Activated gamma-delta T cell (primary cell): ENCODE results near the gene CLSTN1.
"Not testable (repeated sequence)": the region's sequence is repeated elsewhere in the genome, so short reads cannot be mapped to it uniquely, and the experiment has no call there.

ENCODE experiments used
- DNase-seq: peaks from one replicate; lab custom pipeline; 2025; lab: John Stamatoyannopoulos, UW

CLSTN1 gene

DNA sequence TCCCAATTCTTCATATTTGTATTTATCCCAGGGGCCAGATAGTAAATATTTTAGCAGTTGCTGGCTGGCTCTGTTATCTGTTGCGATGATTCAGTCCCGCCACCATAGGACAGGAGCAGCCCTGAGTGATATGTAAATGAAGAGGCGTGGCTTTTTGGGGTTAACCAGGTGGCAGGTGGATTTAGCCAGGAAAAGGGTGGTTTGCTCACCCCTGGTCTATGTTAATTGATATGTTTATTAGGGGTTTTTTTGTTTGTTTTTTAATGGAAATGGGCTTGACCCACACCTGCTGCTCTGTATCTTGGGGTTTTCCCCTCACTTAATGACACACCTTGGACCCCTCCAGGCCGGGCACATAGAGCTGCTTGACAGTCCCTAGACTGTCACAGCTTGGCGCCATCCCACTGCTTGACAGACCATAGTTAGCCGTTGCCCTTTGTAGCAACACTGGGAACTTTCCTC, 109.5 kb downstream of the CLSTN1 start:
- DNase-seq = no peak

- DNase-seq = not testable (repeated sequence)
Measured at GRCh38 chr1:9712767-9713166, 111.0 kb downstream of the CLSTN1 start.

DNA sequence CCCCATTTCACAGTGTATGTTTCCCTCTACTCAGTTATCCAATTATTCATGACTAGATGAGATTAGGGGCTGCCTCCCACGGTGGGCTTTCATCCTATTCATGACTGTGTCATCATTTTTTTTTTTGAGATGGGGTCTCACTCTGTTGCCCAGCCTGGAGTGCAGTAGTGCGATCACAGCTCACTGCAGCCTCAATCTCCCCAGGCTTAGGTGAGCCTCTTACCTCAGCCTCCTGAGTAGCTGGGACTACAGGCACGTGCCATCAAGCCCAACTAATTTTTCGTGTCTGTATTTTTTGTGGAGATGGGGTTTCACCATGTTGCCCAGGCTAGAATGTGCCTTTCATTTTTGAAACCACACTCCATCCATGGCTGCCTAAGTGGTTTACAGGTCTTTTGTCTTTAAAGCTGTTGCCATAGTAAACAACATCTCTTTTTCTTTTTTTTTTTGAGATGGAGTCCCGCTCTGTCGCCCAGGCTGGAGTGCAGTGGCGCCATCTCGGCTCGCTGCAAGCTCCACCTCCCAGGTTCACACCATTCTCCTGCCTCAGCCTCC, 112.2 kb downstream of the CLSTN1 start:
- no peak for DNase-seq

GRCh38 chr1:9710037-9710436, 113.7 kb downstream of the CLSTN1 start:
- no peak for DNase-seq

- DNase-seq = no peak
Measured at GRCh38 chr1:9706178-9706577, 117.6 kb downstream of the CLSTN1 start.

DNA sequence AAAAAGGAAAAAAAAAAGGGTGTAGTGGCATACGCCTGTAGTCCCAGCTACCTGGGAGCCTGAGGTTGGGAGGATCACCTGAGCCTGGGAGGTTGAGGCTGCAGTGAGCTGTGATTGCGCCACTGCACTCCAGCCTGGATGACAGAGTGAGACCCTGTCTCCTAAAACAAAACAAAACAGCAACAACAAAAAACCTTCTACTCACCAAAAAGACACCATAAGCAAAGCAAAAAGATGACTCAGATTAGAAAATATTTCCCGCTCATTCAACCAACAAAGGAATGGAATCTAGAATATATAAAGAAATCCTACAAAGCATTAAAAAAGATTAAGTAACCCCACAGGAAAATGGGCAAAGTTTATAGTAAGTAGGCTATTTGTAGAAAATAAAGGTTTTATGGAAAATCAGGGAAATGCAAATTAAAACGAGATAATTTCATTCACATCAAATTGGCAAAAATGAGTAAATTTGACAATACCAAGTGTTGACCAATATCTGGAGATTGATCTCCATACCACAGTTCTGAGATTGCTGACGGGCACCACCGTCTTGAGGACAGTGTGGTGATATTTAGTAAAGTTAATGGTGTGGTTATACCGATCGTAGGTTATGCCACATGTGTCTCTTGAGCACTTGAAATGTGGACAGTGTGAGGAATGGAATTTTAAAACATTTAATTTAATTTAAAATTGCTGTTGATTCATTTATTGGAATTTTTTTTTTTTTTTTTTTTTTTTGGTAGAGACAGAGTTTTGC, 118.2 kb downstream of the CLSTN1 start:
- no peak for DNase-seq

- no peak for DNase-seq
Measured at GRCh38 chr1:9703681-9704080, 120.1 kb downstream of the CLSTN1 start.

DNA sequence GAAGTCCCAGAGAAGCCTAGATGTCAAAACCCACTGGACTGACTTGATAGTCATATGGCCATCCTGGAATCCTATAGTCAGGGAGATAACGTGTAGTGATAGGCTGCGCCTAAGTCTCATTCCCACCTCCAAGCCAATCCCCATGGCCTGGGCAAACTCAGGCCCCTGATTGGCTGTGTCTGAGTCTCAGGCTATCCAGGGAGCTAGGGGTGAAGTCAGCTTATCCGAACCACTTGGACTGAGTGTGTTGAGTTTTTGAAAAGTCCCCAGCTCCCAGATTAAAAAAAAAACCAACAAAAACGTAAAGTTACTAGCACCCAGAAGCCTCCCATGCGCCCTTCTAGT, 120.6 kb downstream of the CLSTN1 start:
- no peak for DNase-seq

- DNase-seq = no peak
Measured at GRCh38 chr1:9701665-9702064, 122.1 kb downstream of the CLSTN1 start.

DNA sequence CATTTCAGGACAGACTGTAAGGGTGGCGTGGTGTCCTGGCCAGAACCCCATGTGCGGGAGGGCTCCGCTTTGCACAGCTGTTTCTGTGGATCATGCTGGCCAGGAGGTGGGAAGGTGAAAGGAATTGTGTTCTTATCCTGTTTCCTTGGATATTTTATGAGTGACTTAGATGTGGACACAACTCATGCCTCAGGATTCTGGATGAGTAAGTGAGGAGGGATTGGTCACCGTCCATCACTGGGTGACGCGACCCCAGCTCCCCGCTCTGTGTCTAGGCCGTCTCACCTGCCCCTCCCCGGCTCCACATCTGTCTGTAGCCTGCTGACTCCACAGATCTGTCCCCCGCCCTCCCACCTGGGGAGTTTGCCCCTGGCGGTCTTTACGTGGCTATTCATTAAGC, 123.4 kb downstream of the CLSTN1 start:
- DNase-seq = no peak

DNA sequence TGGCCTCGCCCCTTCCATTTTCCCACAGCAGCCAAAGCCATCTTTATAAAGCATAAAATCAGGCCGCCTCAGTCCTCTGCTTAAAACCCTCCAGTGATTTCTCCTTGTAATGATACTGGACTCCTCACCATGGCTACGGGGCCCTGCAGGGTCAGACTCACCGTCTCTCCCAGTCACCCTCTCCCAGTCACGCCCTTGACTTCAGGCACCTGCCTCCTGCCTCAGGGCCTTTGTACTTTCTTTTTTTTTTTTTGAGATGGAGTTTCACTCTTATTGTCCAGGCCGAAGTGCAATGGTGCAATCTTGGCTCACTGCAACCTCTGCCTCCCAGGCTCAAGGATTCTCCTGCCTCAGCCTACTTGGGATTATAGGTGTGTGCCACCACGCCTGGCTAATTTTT, 124.4 kb downstream of the CLSTN1 start:
- no peak for DNase-seq

GRCh38 chr1:9696793-9697192, 127.0 kb downstream of the CLSTN1 start:
- DNase-seq = no peak

- DNase-seq = no peak
Measured at GRCh38 chr1:9691691-9692090, 132.1 kb downstream of the CLSTN1 start.

DNA sequence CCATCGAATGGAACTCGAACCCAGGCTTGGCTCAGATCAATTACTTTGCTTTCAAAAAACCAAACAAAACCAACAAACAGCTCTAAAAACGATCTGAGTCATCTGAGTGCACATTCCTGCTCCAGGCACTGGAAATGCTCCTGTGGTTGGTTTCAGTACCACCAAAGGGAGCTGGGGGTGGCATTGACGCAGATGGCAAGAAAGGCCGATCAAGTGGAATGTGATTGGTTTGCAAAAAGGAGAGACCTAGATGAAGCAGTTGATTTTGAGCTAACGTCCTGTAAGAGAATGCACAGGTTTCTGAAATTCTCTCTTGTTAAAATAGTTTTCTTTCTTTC, 132.7 kb downstream of the CLSTN1 start:
- DNase-seq = no peak

DNA sequence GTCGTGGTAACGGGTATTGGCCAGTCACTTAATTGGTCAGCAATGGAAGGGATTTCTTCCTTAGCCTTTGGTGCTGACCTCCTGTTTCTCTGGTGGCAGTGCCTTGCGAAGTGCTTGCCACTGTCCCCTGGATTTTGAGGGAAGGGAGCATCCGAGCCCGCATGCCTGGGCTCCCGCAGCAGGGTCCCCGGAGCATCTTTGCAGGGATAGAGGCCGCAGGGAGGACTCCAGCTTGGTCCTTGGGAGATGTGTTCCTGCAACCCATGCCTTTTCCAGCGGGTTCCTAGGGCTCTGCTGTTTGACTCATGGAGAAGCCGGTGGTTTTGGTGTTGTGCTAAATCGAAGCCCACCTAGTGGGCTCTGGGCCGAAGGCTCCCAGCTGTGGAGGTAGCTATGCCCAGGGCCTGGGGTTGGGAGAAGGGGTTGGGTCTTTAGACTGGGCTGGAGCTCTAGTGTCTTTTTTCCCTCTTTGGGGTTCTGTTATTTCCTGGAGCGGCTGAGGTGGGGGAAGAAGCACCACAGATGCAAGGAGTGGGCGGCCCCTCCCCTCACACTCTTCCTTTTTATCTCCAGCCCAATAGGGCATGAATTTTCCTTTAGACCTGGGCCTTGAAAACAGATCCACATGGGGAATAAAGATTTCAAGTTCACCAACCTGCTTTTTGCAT, 133.2 kb downstream of the CLSTN1 start:
- no peak for DNase-seq

GRCh38 chr1:9689971-9690381, 133.8 kb downstream of the CLSTN1 start:
- no peak for DNase-seq

- peak; percentile 80 for DNase-seq
Measured at GRCh38 chr1:9689011-9689706, 134.6 kb downstream of the CLSTN1 start.

DNA sequence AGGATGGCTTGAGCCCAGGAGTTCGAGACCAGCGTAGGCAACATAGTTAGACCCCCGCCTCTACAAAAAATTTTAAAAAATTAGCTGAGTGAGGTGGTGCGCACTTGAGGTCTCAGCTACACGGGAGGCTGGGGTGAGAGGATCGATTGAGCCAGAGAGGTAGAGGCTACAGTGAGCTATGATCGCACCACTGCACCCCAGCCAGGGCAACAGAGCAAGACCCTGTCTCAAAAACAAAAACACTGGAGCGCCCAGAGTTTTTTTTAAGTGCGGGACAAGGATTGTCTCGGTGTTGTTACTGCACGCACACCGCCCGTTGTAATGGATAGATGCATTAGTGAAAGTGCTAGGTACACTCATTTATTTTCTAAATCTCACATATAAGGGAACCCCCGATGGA, 135.2 kb downstream of the CLSTN1 start:
- no peak for DNase-seq

DNA sequence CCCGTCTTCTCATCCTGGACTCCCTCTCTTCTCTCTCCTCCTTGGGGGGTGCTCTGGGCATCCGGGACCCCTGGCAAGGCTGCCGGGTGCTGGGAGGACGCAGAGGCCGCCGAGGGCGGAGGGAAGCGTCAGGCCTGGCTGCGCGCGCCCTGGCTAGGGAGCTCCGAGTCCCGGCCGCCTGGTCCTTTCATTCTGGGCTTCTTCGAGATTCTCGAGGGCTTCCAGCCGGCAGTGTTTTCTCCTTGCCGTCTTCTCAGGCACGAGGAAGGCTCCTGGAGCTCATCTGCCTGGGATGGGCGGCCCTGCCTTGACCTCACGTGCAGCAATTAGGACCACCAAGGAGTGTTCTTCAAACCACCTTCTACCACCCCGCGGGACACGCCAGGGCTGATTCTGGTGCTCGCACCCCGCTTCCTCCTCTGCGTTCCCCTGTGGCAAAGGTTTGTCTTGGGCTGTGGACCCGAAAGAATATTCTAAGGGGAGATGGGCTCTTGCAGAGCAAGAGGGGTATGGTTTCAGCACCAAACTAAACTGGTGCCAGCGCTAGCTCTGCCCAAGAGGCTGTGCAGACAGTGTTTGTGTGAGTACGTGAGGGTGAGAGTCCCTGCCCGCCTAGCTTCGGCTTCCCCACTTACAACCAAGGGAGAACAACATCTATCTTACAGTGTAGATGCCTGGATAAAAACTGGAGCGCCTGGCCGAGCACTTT, 135.7 kb downstream of the CLSTN1 start:
- no peak for DNase-seq

DNA sequence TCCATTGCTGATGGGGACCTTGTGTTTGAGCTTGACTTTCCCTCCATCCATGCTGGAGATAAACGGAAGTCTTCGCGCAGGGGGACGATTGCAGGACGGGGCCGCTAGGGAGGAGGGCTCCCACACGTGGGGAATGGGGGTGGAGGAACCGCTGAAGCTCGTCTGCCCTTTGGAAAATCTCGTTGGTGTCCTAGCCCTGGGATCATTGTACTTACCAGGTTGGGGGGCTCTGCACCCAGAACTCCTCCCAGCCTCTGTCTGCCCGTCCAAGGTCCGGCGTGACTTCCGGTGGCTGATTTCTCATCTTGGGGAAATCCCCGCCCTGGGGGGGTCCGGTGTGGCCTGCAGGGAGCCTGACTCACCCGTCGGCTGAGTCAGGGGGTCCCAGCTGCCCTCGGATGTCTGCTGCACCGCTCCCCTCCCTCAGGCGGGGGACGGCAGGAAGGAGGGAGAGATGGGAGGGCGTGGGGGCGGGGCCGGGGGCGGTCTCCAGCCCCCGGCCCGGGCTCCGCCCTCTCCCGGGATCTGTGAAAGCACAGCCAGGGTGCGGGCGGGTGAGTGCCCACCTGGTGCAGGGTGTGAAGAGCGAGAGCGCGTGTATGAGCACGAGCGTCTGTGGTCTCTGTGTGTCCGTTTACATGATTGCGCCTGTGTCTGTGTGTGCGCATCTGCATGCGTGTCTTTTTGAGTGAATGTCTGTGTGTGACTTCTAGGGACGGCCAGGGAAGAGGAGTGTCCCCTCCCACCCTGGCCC, 136.5 kb downstream of the CLSTN1 start:
- peak; percentile 70 for DNase-seq

- no peak for DNase-seq
Measured at GRCh38 chr1:9684801-9685200, 139.0 kb downstream of the CLSTN1 start.
